ENCODE data around the gene TERT.
"Not testable (repeated sequence)": the region's sequence is repeated elsewhere in the genome, so short reads cannot be mapped to it uniquely, and the experiment has no call there.

The TERT gene

GRCh38 chr5:1268056-1268455, 26.8 kb downstream of the TERT start:
- intact Hi-C loops (cut with DNase I) = no loop called here
- DNase-seq = peak in 1 of 10 donors; percentile 67

DNA sequence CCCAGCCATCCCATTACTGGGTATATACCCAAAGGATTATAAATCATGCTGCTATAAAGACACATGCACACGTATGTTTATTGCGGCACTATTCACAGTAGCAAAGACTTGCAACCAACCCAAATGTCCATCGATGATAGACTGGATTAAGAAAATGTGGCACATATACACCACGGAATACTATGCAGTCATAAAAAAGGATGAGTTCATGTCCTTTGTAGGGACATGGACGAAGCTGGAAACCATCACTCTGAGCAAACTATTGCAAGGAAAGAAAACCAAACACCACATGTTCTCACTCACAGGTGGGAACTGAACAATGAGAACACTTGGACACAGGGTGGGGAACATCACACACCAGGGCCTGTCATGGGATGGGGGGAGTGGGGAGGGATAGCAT, 27.4 kb downstream of the TERT start:
- intact Hi-C loops (cut with DNase I); DNase-seq: not testable (repeated sequence)

DNA sequence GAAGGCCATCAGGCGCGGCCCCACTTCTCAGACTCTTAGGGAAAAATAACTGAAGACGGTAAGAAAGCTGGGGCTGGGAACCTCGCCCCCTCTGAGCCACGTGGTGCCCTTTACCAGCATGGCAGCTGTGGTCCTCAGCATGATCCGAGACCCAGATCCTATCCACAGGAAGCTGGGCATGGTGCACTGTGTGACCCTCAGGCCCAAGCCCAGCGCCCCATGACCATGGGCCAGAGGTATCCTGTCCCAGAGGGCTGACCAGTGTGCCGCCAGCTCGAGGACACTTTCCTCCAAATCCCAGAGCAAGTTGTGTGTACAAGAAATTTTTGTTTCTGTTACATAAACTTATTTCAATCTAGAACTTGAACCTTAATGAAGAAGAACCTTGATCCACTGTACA, 28.1 kb downstream of the TERT start:
- peak in 1 of 10 donors; percentile 82 for DNase-seq
- intact Hi-C loops (cut with DNase I) = no loop called here

GRCh38 chr5:1265461-1266455, 29.1 kb downstream of the TERT start:
- DNase-seq = peak in 1 of 10 donors; percentile 74
- intact Hi-C loops (cut with DNase I) = no loop called here

- DNase-seq = no peak
- intact Hi-C loops (cut with DNase I) = no loop called here
These were observed 29.8 kb downstream of the TERT start for GRCh38 chr5:1265026-1265425.

DNA sequence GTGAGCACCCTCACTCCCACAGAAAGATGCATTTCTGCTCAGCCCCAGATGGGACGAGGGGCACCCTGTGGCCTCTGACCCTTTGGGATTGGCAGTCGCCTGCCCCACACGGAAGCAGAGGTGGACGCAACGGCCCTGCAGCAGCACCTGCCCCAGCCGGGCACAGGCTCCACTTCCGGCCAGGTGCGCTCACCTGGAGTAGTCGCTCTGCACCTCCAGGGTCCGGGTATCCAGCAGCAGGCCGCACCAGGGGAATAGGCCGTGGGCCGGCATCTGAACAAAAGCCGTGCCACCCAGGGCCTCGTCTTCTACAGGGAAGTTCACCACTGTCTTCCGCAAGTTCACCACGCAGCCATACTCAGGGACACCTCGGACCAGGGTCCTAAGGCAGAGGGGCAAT, 30.7 kb downstream of the TERT start:
- DNase-seq = no peak
- intact Hi-C loops (cut with DNase I) = no loop called here

DNA sequence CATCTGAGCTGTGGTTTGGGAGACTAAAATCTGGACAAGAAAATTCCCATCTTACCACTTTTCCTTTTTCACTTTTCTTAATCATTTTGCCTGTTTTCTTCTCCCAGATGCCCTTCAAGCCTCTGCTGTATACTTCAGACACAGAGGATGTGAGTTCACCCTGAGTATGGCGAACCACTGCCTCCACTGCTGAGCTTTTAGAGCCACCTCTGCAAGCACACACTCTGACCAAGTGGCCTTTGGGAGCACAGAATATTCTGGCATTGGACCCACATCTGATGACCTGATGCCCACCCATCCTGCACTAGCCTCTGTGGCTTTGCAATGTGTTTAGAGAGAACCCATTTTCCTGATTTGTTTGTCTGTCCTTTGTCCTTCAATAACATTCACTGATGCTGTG, 32.5 kb downstream of the TERT start:
- DNase-seq = no peak
- intact Hi-C loops (cut with DNase I) = no loop called here

DNA sequence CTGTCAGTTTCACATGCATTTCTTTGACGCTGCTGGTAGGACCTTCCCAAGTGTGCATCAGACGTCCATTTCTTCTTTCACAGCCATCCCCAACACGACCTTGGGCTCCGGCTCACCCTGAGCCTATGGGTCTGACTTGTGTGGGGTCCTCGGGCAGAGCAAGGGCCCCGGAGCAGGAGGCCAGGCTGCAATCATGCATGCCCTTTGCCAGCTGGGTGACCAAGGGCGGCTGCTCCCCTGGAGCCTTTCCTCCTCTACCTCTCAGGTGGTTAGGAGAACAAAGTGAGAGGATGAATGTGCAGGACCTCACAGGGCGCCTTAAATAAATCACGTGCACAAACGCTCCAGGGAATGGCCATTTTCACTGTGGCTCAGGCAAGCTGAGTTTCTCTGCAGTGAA, 33.2 kb downstream of the TERT start:
- intact Hi-C loops (cut with DNase I) = no loop called here
- no peak for DNase-seq

- DNase-seq = no peak
- intact Hi-C loops (cut with DNase I) = no loop called here
These were observed 34.9 kb downstream of the TERT start for GRCh38 chr5:1259806-1260480.

DNA sequence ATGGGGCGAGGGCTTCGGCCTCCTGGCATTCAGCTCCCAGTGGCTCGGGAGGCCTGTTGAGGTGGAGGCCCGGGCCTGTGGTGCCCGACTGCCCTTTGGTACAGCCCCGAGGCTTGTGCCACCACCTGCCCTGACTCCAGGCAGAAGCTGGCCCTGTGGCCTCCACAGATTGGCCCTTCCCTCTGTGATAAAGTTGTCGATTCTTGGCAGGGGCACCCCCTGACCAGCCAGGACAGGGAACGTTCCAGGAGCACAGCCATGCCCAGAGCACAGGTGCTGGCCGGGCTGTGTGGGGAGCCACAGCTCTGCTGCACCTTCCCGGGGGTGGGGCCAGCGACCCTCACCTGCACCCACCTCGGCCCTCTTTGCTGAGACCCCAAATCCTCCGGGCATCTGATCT, 37.0 kb downstream of the TERT start:
- intact Hi-C loops (cut with DNase I) = no loop called here
- no peak for DNase-seq

DNA sequence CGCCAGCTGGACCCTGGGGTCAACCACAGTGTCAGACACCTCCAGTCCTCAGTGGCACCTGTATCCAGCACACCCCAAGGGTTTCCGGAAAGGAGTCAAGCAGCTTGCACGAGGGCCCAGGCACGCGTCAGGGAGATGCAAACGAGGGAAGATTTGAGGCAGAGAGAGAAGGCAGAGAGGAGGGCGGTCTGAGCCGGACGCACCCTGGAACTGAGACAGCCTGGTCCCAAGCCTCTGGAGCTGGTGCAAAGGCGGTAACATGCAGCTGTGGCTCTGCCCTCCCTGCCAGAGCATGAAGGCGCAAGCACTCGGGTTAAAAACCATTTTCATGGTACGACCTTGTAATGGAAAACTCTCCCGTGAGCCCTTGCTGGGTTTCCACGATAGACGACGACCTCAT, 37.5 kb downstream of the TERT start:
- intact Hi-C loops (cut with DNase I) = no loop called here
- DNase-seq = no peak

- intact Hi-C loops (cut with DNase I) = no loop called here
- no peak for DNase-seq
These were observed 38.1 kb downstream of the TERT start for GRCh38 chr5:1256776-1257175.

GRCh38 chr5:1255081-1255561, 39.7 kb downstream of the TERT start:
- intact Hi-C loops (cut with DNase I) = no loop called here
- DNase-seq = no peak

- intact Hi-C loops (cut with DNase I) = no loop called here
- DNase-seq = no peak
These were observed 40.7 kb downstream of the TERT start for GRCh38 chr5:1254196-1254595.

- DNase-seq = no peak
These were observed 41.3 kb downstream of the TERT start for GRCh38 chr5:1253456-1254105.

GRCh38 chr5:1252681-1253080, 42.2 kb downstream of the TERT start:
- intact Hi-C loops (cut with DNase I) = no loop called here
- no peak for DNase-seq

More at GRCh38 chr5:1253456-1254105, 41.3 kb downstream of the TERT start:
- intact Hi-C loops (cut with DNase I) = no loop called here

- no peak for DNase-seq
- intact Hi-C loops (cut with DNase I) = no loop called here
These were observed 42.9 kb downstream of the TERT start for GRCh38 chr5:1251678-1252580.

DNA sequence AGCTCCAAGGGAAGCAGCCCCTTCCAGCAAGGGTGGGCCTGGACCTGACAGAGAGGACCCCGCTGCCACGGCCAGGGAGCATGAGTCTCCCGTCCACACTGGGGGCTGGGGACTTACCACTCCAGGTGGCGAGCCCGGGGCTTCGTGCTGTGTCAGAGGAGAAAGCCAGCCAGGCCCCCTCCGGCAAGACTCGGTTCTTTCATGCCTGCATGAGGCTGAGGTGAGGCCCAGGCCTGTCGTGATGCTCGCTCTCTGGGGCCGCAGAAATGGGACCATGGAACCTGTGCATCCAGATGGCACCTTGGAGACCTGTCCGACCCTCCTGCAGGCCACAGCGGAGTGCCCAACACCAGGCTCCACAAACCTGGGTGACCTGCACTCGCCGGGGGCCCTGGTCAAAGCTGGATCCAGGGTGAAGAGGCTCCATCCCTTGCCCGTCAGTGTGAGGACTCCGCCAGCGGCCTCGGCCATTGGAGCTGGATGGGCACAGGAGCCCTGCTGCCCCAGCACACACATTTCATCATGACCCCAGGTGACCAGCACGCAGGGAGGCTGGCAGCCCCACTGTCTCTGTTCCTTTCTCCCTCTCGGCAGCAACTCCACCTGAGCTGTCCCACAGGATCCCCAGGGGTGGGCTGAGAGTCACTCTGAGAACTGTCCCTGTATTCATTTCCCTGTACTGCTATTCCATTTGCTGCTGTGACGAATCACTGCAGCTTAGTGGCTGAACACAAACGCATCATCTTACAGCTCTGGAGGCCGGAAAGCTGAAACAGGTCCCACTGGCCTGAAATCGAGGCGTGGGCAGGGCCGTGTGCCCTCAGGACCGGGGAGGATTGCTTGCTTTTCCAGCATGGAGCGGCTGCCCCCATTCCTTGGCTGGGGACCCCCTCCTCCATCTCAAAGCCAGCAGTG, 45.2 kb downstream of the TERT start:
- no peak for DNase-seq

DNA sequence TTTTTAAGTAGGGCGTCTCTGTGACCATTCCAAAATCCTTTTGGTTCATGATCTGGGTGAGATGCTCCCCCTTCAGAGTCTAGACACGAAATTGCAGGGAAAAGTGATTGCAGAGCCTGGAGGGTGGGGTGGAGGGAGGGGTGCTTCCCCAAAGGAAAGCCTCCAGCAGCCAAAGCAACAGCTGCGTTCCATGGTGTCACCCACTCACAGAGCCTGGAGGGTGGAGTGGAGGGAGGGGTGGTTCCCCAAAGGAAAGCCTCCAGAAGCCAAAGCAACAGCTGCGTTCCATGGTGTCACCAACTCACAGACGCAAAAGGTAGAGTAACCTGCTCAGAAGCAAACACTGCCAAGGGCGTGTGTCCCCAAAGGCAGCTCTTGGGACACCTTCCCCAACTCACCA, 47.1 kb downstream of the TERT start:
- peak in 6 of 10 donors; percentile 22 to 80 (median 38) for DNase-seq
- intact Hi-C loops (cut with DNase I) = no loop called here

More for the DNA sequence above, 45.2 kb downstream of the TERT start:
- intact Hi-C loops (cut with DNase I) = no loop called here

Measured in posterior cingulate gyrus (tissue), 11 donors.